HEK293 (cell line): ENCODE results near the gene TRPM6.

Source experiments
- CTCF ChIA-PET: fragments of 350-600 bp; formaldehyde crosslinking; extraction: SDS; loops from one replicate; lab custom pipeline; 2021; ENCODE audit warnings: antibody characterized with exemption; lab: Yijun Ruan, JAX
- POLR2A ChIA-PET: fragments of 300-600 bp; formaldehyde crosslinking; extraction: SDS; loops from one replicate; lab custom pipeline; 2020; ENCODE audit warnings: antibody characterized with exemption, inconsistent platforms; lab: Yijun Ruan, JAX
- H3K27ac ChIP-seq: fragments of 200-500 bp; sonication (Bioruptor generic); 2 replicates; pipeline ENCODE4 v1.5.1; 2014; ENCODE audit warnings: low read depth, low read length, control low read depth, inconsistent platforms; ENCODE audit errors: extremely low read depth
- H3K36me3 ChIP-seq, 2 experiments: fragments of 200-500 bp in 1 of 2; sonication (Bioruptor generic) in 1 of 2; 1 replicate in 1 of 2; 2 replicates in 1 of 2; pipeline ENCODE4 v1.5.1; 2014 to 2017; ENCODE audit warnings: inconsistent platforms in 2 of 2, low read length in 2 of 2; ENCODE audit not compliant: control insufficient read depth in 2 of 2, insufficient read depth in 1 of 2
- H3K4me1 ChIP-seq: fragments of 200-500 bp; sonication (Bioruptor generic); 2 replicates; pipeline ENCODE4 v1.5.1; 2014; ENCODE audit warnings: mild to moderate bottlenecking, low read length, inconsistent platforms; ENCODE audit not compliant: control insufficient read depth, insufficient read depth
- H3K4me3 ChIP-seq: 2 replicates; pipeline ENCODE4 v1.5.1; 2011; ENCODE audit warnings: low read depth, mild to moderate bottlenecking, control low read depth, low read length, moderate library complexity
- H3K9me3 ChIP-seq: fragments of 200-500 bp; sonication (Bioruptor generic); 2 replicates; pipeline ENCODE4 v1.5.1; 2014; ENCODE audit warnings: low read depth, low read length, inconsistent platforms; ENCODE audit not compliant: control insufficient read depth, insufficient read depth
- IKZF3 ChIP-seq: fragments of 450-650 bp; IDR thresholded peaks from 2 replicates; pipeline ENCODE4 v1.5.0; 2018; ENCODE audit warnings: missing biosample characterization, mild to moderate bottlenecking, missing genetic modification characterization, moderate library complexity
- KLF1 ChIP-seq: fragments of 450-650 bp; formaldehyde crosslinking; IDR thresholded peaks from 2 replicates; pipeline ENCODE4 v1.5.1; 2016; ENCODE audit warnings: missing biosample characterization, missing genetic modification characterization
- KLF10 ChIP-seq: fragments of 450-650 bp; IDR thresholded peaks from 2 replicates; pipeline ENCODE4 v1.5.1; 2018; ENCODE audit warnings: missing biosample characterization, mild to moderate bottlenecking, missing genetic modification characterization
- RBAK ChIP-seq: fragments of 450-650 bp; formaldehyde crosslinking; IDR thresholded peaks from 2 replicates; pipeline ENCODE4 v1.5.1; 2016; ENCODE audit warnings: missing biosample characterization, missing genetic modification characterization
- SCRT1 ChIP-seq: fragments of 450-650 bp; formaldehyde crosslinking; IDR thresholded peaks from 2 replicates; pipeline ENCODE4 v1.5.1; 2016; ENCODE audit warnings: missing biosample characterization, missing genetic modification characterization, borderline replicate concordance
- ZBTB48 ChIP-seq: fragments of 450-650 bp; formaldehyde crosslinking; IDR thresholded peaks from 2 replicates; pipeline ENCODE4 v1.5.1; 2016; ENCODE audit warnings: missing biosample characterization, missing genetic modification characterization
- ZBTB8A ChIP-seq: fragments of 450-650 bp; formaldehyde crosslinking; IDR thresholded peaks from 2 replicates; pipeline ENCODE4 v1.5.1; 2016; ENCODE audit warnings: missing biosample characterization, missing genetic modification characterization
- ZFP41 ChIP-seq: fragments of 450-650 bp; formaldehyde crosslinking; IDR thresholded peaks from 2 replicates; pipeline ENCODE4 v1.5.1; 2016; ENCODE audit warnings: missing biosample characterization, missing genetic modification characterization, borderline replicate concordance
- ZNF121 ChIP-seq: fragments of 450-650 bp; formaldehyde crosslinking; IDR thresholded peaks from 2 replicates; pipeline ENCODE4 v1.5.1; 2016; ENCODE audit warnings: missing biosample characterization, missing genetic modification characterization
- ZNF133 ChIP-seq: fragments of 450-650 bp; formaldehyde crosslinking; IDR thresholded peaks from 2 replicates; pipeline ENCODE4 v1.5.1; 2016; ENCODE audit warnings: missing biosample characterization, missing genetic modification characterization
- ZNF157 ChIP-seq: fragments of 450-650 bp; formaldehyde crosslinking; IDR thresholded peaks from 2 replicates; pipeline ENCODE4 v1.5.1; 2016; ENCODE audit warnings: missing biosample characterization, missing genetic modification characterization
- ZNF169 ChIP-seq: fragments of 450-650 bp; formaldehyde crosslinking; IDR thresholded peaks from 2 replicates; pipeline ENCODE4 v1.5.1; 2016; ENCODE audit warnings: missing biosample characterization, missing genetic modification characterization
- ZNF341 ChIP-seq: fragments of 450-650 bp; formaldehyde crosslinking; IDR thresholded peaks from 2 replicates; pipeline ENCODE4; 2016; ENCODE audit warnings: low read depth, missing biosample characterization, missing genetic modification characterization
- ZNF426 ChIP-seq: fragments of 450-650 bp; formaldehyde crosslinking; IDR thresholded peaks from 2 replicates; pipeline ENCODE4 v1.5.1; 2017; ENCODE audit warnings: missing biosample characterization, missing genetic modification characterization, mild to moderate bottlenecking, inconsistent platforms, moderate library complexity
- ZNF521 ChIP-seq: fragments of 450-650 bp; formaldehyde crosslinking; IDR thresholded peaks from 2 replicates; pipeline ENCODE4 v1.5.1; 2017; ENCODE audit warnings: missing biosample characterization, mild to moderate bottlenecking, missing genetic modification characterization
- ZNF530 ChIP-seq: fragments of 450-650 bp; formaldehyde crosslinking; IDR thresholded peaks from 2 replicates; pipeline ENCODE4 v1.5.1; 2016; ENCODE audit warnings: low read depth, missing biosample characterization, missing genetic modification characterization
- ZNF560 ChIP-seq: fragments of 450-650 bp; formaldehyde crosslinking; IDR thresholded peaks from 2 replicates; pipeline ENCODE4 v1.5.1; 2017; ENCODE audit warnings: missing biosample characterization, missing genetic modification characterization, borderline replicate concordance
- ZNF621 ChIP-seq: fragments of 450-650 bp; formaldehyde crosslinking; IDR thresholded peaks from 2 replicates; pipeline ENCODE4 v1.5.1; 2017; ENCODE audit warnings: missing biosample characterization, missing genetic modification characterization
- ZNF624 ChIP-seq: fragments of 450-650 bp; formaldehyde crosslinking; IDR thresholded peaks from 2 replicates; pipeline ENCODE4 v1.5.1; 2017; ENCODE audit warnings: missing biosample characterization, missing genetic modification characterization
- ZNF658 ChIP-seq: fragments of 450-650 bp; formaldehyde crosslinking; IDR thresholded peaks from 2 replicates; pipeline ENCODE4; 2016; ENCODE audit warnings: missing biosample characterization, missing genetic modification characterization
- ZNF677 ChIP-seq: fragments of 450-650 bp; IDR thresholded peaks from 2 replicates; pipeline ENCODE4 v1.5.0; 2018; ENCODE audit warnings: missing biosample characterization, mild to moderate bottlenecking, missing genetic modification characterization, moderate library complexity
- ZNF701 ChIP-seq: fragments of 450-650 bp; formaldehyde crosslinking; IDR thresholded peaks from 2 replicates; pipeline ENCODE4 v1.5.1; 2016; ENCODE audit warnings: missing biosample characterization, missing genetic modification characterization
- ZNF776 ChIP-seq: fragments of 450-650 bp; formaldehyde crosslinking; IDR thresholded peaks from 2 replicates; pipeline ENCODE4 v1.5.0; 2017; ENCODE audit warnings: missing biosample characterization, missing genetic modification characterization, borderline replicate concordance
- ZNF791 ChIP-seq: fragments of 450-650 bp; formaldehyde crosslinking; IDR thresholded peaks from 2 replicates; pipeline ENCODE4 v1.5.1; 2016; ENCODE audit warnings: missing biosample characterization, missing genetic modification characterization
- TF ChIP-seq, protein P1 (sequence below): fragments of 450-650 bp; formaldehyde crosslinking; IDR thresholded peaks from 2 replicates; pipeline ENCODE4; 2016; ENCODE audit warnings: missing biosample characterization, missing genetic modification characterization
- TF ChIP-seq, protein P2 (sequence below): fragments of 450-650 bp; formaldehyde crosslinking; optimal IDR thresholded peaks from 2 replicates; pipeline ENCODE3; 2016; ENCODE audit warnings: missing biosample characterization, mild to moderate bottlenecking, missing genetic modification characterization
- TF ChIP-seq, protein P3 (sequence below): fragments of 450-650 bp; formaldehyde crosslinking; IDR thresholded peaks from 2 replicates; pipeline ENCODE4 v1.5.1; 2017; ENCODE audit warnings: missing biosample characterization, missing genetic modification characterization
- TF ChIP-seq, protein P4 (sequence below): fragments of 450-650 bp; formaldehyde crosslinking; IDR thresholded peaks from 2 replicates; pipeline ENCODE4 v1.5.1; 2016; ENCODE audit warnings: missing biosample characterization, missing genetic modification characterization

Gene TRPM6

DNA sequence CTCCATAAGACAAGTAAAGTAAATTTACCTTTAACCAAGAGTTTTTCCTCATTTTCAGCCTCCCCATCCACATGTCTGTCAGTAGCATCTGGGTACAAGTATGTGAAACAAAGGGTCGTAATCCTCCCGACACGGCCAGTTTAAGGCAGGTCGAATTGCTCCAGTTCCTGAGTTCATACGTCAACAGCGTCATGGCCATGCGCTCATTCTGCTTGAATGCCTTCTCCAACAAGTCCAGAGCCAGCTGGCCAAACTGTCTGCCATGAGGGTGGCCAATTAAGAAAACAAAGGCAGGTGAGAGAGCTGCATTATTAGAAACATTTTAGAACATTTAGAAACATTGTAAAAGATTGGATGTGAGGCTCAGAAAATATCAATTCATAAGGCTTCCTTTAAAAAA is 87.5 kb downstream of the TRPM6 start (continued):
- TF ChIP-seq ZNF621 (tag by site-specific recombination), result no peak
- TF ChIP-seq, all 188 proteins: peak for 0

DNA sequence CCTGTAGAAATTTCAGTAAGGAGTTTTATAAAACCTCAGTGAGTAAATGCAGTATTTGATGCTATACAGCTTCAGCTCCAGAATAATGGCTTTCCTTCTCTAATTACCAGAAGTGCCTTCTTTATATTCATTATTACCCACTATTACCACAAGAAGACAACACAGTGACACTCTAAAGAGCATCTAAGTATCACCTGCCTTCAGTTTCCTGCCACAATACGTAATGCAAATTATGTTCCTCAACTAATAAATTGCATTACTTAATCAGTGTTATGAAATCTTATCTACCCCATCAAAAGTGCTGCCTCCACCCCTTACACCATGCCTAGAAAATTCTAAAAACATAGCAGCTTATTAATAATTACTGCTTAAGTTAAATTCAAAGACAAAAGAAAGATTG is 91.9 kb downstream of the TRPM6 start:
- H3K36me3 ChIP-seq, result no peaks in the 10 kb centered on the region
- H3K4me3 ChIP-seq, result no peak overlapping the region
- no peak overlapping the region for H3K27ac ChIP-seq
- ChIA-PET POLR2A (no interaction called here), CTCF (interaction anchor here (1.3 kb wide), 1 partner anchor 20 kb away, joined by 3 read pairs; no protein-coding TSS in a partner anchor)
- no peaks in the 10 kb centered on the region for H3K9me3 ChIP-seq
- TF ChIP-seq SCRT1 (tag by site-specific recombination) (no peak), RBAK (tag by site-specific recombination) (no peak), ZNF776 (tag by site-specific recombination) (no peak)
- TF ChIP-seq, protein P1, sequence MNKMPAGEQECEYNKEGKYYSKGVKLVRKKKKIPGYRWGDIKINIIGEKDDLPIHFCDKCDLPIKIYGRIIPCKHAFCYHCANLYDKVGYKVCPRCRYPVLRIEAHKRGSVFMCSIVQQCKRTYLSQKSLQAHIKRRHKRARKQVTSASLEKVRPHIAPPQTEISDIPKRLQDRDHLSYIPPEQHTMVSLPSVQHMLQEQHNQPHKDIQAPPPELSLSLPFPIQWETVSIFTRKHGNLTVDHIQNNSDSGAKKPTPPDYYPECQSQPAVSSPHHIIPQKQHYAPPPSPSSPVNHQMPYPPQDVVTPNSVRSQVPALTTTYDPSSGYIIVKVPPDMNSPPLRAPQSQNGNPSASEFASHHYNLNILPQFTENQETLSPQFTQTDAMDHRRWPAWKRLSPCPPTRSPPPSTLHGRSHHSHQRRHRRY, result no peak
- TF ChIP-seq, protein P2, sequence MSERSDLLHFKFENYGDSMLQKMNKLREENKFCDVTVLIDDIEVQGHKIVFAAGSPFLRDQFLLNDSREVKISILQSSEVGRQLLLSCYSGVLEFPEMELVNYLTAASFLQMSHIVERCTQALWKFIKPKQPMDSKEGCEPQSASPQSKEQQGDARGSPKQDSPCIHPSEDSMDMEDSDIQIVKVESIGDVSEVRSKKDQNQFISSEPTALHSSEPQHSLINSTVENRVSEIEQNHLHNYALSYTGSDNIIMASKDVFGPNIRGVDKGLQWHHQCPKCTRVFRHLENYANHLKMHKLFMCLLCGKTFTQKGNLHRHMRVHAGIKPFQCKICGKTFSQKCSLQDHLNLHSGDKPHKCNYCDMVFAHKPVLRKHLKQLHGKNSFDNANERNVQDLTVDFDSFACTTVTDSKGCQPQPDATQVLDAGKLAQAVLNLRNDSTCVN (tag by site-specific recombination), result no peak
- TF ChIP-seq, protein P3, sequence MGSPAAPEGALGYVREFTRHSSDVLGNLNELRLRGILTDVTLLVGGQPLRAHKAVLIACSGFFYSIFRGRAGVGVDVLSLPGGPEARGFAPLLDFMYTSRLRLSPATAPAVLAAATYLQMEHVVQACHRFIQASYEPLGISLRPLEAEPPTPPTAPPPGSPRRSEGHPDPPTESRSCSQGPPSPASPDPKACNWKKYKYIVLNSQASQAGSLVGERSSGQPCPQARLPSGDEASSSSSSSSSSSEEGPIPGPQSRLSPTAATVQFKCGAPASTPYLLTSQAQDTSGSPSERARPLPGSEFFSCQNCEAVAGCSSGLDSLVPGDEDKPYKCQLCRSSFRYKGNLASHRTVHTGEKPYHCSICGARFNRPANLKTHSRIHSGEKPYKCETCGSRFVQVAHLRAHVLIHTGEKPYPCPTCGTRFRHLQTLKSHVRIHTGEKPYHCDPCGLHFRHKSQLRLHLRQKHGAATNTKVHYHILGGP, result no peak
- H3K4me1 ChIP-seq, result no peaks in the 10 kb centered on the region

DNA sequence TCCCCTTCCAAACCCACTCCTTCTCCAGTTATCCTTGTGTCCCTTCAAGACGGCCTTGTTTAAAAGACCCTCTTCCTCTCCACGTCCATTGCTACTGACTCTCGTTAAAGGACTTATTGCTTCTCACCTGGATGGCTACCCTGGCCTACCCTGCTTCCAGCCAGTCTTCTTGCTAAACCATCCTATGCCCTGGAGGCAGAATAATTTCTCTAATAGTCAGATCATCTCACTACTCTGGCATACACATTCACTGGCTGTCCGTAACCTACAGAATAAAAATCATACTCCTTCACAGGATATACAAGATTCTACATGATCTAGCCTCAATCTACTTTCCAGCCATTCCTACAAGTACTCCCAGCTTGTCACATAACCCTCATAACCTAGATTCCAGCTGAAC is 92.6 kb downstream of the TRPM6 start:
- no peak for TF ChIP-seq ZNF530 (tag by site-specific recombination)
- TF ChIP-seq ZNF426, result no peak
- TF ChIP-seq SCRT1 (tag by site-specific recombination), result no peak
- TF ChIP-seq ZNF341 (tag by site-specific recombination), result no peak
- no peak for TF ChIP-seq ZNF658
- no peak for TF ChIP-seq ZNF677 (tag by site-specific recombination)
- TF ChIP-seq ZBTB8A (tag by site-specific recombination), result no peak
- H3K27ac ChIP-seq, result no peak overlapping the region
- H3K4me1 ChIP-seq, result no peaks in the 10 kb centered on the region
- H3K36me3 ChIP-seq, result no peaks in the 10 kb centered on the region
- no peaks in the 10 kb centered on the region for H3K9me3 ChIP-seq
- ChIA-PET POLR2A (no interaction called here), CTCF (interaction anchor here (1.3 to 1.9 kb wide), 2 partner anchors 18 to 20 kb away, joined by 3 to 5 read pairs; no protein-coding TSS in a partner anchor)
- no peak overlapping the region for H3K4me3 ChIP-seq

DNA sequence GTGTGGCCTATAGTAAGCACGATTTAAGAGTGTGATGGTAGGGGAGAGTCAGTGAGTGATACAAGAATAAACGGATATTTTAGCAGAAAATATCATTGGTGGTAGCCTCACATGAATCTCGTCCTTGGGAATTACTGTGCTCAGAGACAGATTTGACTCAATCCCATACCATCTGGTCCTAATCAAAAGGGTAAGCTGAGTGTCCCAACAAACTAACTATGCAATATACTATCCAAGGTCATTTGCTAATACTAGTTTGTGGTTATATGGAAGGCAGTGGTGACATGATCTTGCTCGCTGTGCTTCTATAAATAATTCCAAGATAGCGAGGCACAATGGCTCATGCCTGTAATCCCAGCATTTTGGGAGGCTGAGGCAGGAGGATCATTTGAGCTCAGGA is 103.2 kb downstream of the TRPM6 start:
- POLR2A ChIA-PET, result no interaction called here
- H3K27ac ChIP-seq, result no peak overlapping the region
- H3K9me3 ChIP-seq, result no peaks in the 10 kb centered on the region
- H3K4me1 ChIP-seq, result no peaks in the 10 kb centered on the region
- H3K4me3 ChIP-seq, result no peak overlapping the region
- CTCF ChIA-PET, result interaction anchor here (0.7 to 1.2 kb wide), 2 partner anchors 166 to 319 kb away, joined by 3 read pairs; no protein-coding TSS in a partner anchor
- H3K36me3 ChIP-seq, result no peaks in the 10 kb centered on the region
- TF ChIP-seq ZBTB48 (tag by site-specific recombination), result no peak
- no peak for TF ChIP-seq KLF10 (tag by site-specific recombination)
- TF ChIP-seq ZNF791, result no peak
- TF ChIP-seq, protein P4, sequence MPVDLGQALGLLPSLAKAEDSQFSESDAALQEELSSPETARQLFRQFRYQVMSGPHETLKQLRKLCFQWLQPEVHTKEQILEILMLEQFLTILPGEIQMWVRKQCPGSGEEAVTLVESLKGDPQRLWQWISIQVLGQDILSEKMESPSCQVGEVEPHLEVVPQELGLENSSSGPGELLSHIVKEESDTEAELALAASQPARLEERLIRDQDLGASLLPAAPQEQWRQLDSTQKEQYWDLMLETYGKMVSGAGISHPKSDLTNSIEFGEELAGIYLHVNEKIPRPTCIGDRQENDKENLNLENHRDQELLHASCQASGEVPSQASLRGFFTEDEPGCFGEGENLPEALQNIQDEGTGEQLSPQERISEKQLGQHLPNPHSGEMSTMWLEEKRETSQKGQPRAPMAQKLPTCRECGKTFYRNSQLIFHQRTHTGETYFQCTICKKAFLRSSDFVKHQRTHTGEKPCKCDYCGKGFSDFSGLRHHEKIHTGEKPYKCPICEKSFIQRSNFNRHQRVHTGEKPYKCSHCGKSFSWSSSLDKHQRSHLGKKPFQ, result no peak
- TF ChIP-seq ZNF121 (tag by site-specific recombination), result no peak
- no peak for TF ChIP-seq KLF1 (tag by site-specific recombination)
- TF ChIP-seq ZNF157, result no peak
- TF ChIP-seq ZFP41 (tag by site-specific recombination), result no peak
- TF ChIP-seq ZNF624 (tag by site-specific recombination), result no peak
- TF ChIP-seq ZNF521 (tag by site-specific recombination), result no peak
- no peak for TF ChIP-seq ZNF560
- TF ChIP-seq ZNF701, result no peak
- no peak for TF ChIP-seq ZNF169 (tag by site-specific recombination)
- TF ChIP-seq IKZF3 (tag by site-specific recombination), result no peak
- TF ChIP-seq ZNF133 (tag by site-specific recombination), result no peak
